Hepatocyte (in vitro differentiated cells): ENCODE results near the gene CCL18. TPM values are rescaled to one million over a fixed set of nuclear protein-coding genes. Genes with fewer than 3 reads are reported as not detected.
"Not testable (repeated sequence)": the region's sequence is repeated elsewhere in the genome, so short reads cannot be mapped to it uniquely, and the experiment has no call there.

Experiments
- DNase-seq: peaks from one replicate; pipeline ENCODE4 v3.0.0-alpha.2; 2016; ENCODE audit warnings: low spot score
- H2AFZ ChIP-seq: fragments of 200-600 bp; sonication (generic); 2 replicates; pipeline ENCODE4 v1.6.0; 2016; ENCODE audit warnings: antibody characterized with exemption, mild to moderate bottlenecking
- H3K27ac ChIP-seq: fragments of 200-600 bp; sonication (generic); 2 replicates; pipeline ENCODE4 v1.5.1; 2016; ENCODE audit warnings: mild to moderate bottlenecking
- H3K27me3 ChIP-seq: fragments of 200-600 bp; sonication (generic); 2 replicates; pipeline ENCODE4 v1.6.1; 2016
- H3K36me3 ChIP-seq: fragments of 200-600 bp; sonication (generic); replicated peaks from 2 replicates; pipeline ENCODE4 v1.5.1; 2016; ENCODE audit warnings: low read depth; ENCODE audit not compliant: insufficient read depth
- H3K4me1 ChIP-seq: fragments of 200-600 bp; sonication (generic); 2 replicates; pipeline ENCODE4 v1.5.1; 2016; ENCODE audit warnings: mild to moderate bottlenecking, moderate library complexity; ENCODE audit not compliant: insufficient read depth
- H3K4me2 ChIP-seq: fragments of 200-600 bp; sonication (generic); 2 replicates; pipeline ENCODE4 v1.6.0; 2016
- H3K4me3 ChIP-seq: fragments of 200-600 bp; sonication (generic); 2 replicates; pipeline ENCODE4 v1.5.1; 2016; ENCODE audit warnings: mild to moderate bottlenecking
- H3K79me2 ChIP-seq: fragments of 200-600 bp; sonication (generic); 2 replicates; pipeline ENCODE4 v1.6.0; 2017; ENCODE audit warnings: mild to moderate bottlenecking
- H3K9me2 ChIP-seq: fragments of 200-600 bp; sonication (generic); replicated peaks from 2 replicates; pipeline ENCODE4 v1.6.0; 2017; ENCODE audit warnings: mild to moderate bottlenecking; ENCODE audit not compliant: insufficient read depth
- H3K9me3 ChIP-seq: fragments of 200-600 bp; sonication (generic); 2 replicates; pipeline ENCODE4 v1.5.1; 2016; ENCODE audit warnings: low read depth, mild to moderate bottlenecking
- H4K20me1 ChIP-seq: fragments of 200-600 bp; sonication (generic); 2 replicates; pipeline ENCODE4 v1.6.0; 2016; ENCODE audit warnings: mild to moderate bottlenecking; ENCODE audit not compliant: insufficient read depth, poor library complexity, severe bottlenecking
- EZH2 ChIP-seq: fragments of 200-600 bp; sonication (generic); IDR thresholded peaks from 2 replicates; pipeline ENCODE4 v1.6.1; 2016; ENCODE audit warnings: antibody characterized with exemption, mild to moderate bottlenecking, borderline replicate concordance
- EZH2phosphoT487 ChIP-seq: fragments of 200-600 bp; sonication (generic); IDR thresholded peaks from one replicate; pipeline ENCODE4 v1.6.1; 2018; ENCODE audit warnings: antibody characterized with exemption, mild to moderate bottlenecking, low read depth, moderate library complexity; ENCODE audit not compliant: unreplicated experiment, severe bottlenecking
- WGBS: methylation state at CpG from one replicate; pipeline ENCODE4 v1.1.6; 2016; ENCODE audit warnings: low lambda C conversion rate; ENCODE audit errors: missing lambda C conversion rate; 5-methylcytosine and 5-hydroxymethylcytosine counted together
- polyA plus RNA-seq: library from polyadenylated mRNA; unstranded; fragments of >200 nt; fragmentation: Nextera tagmentation; extraction: Ambion mirVana; gene quantifications from 2 replicates; pipeline ENCODE4 v1.2.1, GENCODE V29; 2016
- total RNA-seq: library from RNA; depleted of rRNA; stranded (reverse); fragments of >200 nt; gene quantifications from 2 replicates; pipeline ENCODE4 v1.2.3, GENCODE V29; 2014
- TF ChIP-seq, protein P1 (sequence below): fragments of 200-600 bp; sonication (generic); IDR thresholded peaks from 2 replicates; pipeline ENCODE4 v1.5.1; 2016; ENCODE audit warnings: antibody characterized with exemption, mild to moderate bottlenecking; ENCODE audit not compliant: poor library complexity

Gene CCL18
- total and polyA plus RNA-seq, 2 experiments from 2014 or later, result 3.6 to 10.2 TPM

DNA sequence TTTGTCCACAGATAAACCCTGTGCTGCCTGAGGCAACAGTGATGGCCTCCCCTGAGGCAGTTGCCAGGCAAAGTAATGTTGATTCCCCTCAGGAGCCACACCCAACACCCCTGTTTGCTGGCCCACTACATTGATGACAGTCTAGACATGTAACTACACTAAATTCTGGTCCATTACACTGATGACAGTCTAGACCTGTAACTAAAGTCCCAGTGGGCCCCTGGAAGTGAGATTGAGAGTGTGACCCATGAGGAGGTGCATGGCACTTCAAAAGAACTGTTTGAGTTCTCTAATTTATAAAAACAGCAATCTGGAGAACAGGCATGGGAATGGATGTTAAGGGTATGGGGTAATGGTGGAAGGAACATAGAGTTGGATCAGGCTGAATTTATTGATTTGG lies 48.5 kb downstream of the CCL18 start:
- H3K36me3 ChIP-seq, result no peaks in the 10 kb centered on the region
- no peak overlapping the region for H3K27ac ChIP-seq
- H3K4me1 ChIP-seq, result no peaks in the 10 kb centered on the region
- no peaks in the 10 kb centered on the region for H3K27me3 ChIP-seq
- H3K79me2 ChIP-seq, result no peaks in the 10 kb centered on the region
- H3K9me3 ChIP-seq, result no peaks in the 10 kb centered on the region
- H3K4me3 ChIP-seq, result no peak overlapping the region
- H3K4me2 ChIP-seq, result no peak overlapping the region
- no peak overlapping the region for H2AFZ ChIP-seq
- no peak for DNase-seq
- H3K9me2 ChIP-seq, result no peaks in the 10 kb centered on the region
- H4K20me1 ChIP-seq, result no peaks in the 10 kb centered on the region
- TF ChIP-seq, protein P1, sequence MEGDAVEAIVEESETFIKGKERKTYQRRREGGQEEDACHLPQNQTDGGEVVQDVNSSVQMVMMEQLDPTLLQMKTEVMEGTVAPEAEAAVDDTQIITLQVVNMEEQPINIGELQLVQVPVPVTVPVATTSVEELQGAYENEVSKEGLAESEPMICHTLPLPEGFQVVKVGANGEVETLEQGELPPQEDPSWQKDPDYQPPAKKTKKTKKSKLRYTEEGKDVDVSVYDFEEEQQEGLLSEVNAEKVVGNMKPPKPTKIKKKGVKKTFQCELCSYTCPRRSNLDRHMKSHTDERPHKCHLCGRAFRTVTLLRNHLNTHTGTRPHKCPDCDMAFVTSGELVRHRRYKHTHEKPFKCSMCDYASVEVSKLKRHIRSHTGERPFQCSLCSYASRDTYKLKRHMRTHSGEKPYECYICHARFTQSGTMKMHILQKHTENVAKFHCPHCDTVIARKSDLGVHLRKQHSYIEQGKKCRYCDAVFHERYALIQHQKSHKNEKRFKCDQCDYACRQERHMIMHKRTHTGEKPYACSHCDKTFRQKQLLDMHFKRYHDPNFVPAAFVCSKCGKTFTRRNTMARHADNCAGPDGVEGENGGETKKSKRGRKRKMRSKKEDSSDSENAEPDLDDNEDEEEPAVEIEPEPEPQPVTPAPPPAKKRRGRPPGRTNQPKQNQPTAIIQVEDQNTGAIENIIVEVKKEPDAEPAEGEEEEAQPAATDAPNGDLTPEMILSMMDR, result no peak
- TF ChIP-seq EZH2phosphoT487, result no peak
- TF ChIP-seq EZH2, result no peak

DNA sequence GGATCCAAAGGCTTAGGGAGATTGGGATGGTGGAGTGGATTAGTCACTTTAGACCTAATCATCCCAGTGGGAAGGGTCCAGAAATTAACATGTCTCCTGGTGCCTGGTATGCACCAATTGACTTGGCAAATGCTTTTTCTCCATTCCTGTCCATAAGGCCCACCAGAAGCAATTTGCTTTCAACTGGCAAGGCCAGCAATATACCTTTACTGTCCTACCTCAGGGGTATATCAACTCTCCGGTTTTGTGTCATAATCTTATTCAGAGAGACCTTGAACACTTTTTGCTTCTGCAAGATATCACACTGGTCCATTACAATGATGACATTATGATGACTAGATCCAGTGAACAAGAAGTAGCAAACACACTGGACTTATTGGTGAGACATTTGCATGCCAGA lies 49.1 kb downstream of the CCL18 start:
- not testable (repeated sequence) for H3K4me3 ChIP-seq, H2AFZ ChIP-seq, H3K79me2 ChIP-seq, H3K4me2 ChIP-seq, H3K9me2 ChIP-seq, H3K4me1 ChIP-seq, H3K36me3 ChIP-seq, H4K20me1 ChIP-seq, H3K27me3 ChIP-seq, H3K9me3 ChIP-seq, H3K27ac ChIP-seq, DNase-seq
- 81% methylated on average over 1 of the region's 1 CpG for WGBS

DNA sequence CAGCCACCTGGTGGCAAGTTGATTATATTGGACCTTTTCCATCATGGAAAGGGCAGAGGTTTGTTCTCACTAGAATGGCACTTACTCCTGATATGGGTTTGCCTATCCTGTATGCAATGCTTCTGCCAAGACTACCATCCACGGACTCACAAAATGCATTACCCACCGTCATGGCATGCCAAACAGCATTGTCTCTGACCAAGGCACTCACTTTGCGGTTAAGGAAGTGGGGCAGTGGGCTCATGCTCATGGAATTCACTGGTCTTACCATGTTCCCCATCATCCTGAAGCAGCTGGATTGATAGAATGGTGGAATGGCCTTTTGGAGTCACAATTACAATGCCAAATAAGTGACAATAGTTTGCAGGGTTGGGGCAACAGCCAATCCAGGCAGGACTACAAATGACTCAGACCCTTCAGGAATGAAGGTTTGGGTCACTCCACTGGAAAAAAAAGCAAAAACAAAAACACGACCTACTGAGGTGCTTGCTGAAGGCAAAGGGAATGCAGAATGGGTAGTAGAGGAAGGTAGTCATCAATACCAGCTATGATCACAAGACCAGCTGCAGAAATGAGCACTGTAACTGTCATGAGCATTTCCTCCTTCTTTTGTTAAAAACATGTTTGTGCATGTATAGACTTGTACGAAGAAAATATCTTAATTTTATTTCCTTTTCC lies 51.0 kb downstream of the CCL18 start:
- not testable (repeated sequence) for H3K4me1 ChIP-seq, H3K79me2 ChIP-seq, H3K27ac ChIP-seq, H3K27me3 ChIP-seq, H3K4me2 ChIP-seq, H3K9me2 ChIP-seq, H2AFZ ChIP-seq, H3K4me3 ChIP-seq, H3K36me3 ChIP-seq, H4K20me1 ChIP-seq, DNase-seq, H3K9me3 ChIP-seq
- WGBS, result 87% methylated on average over 5 of the region's 5 CpGs

DNA sequence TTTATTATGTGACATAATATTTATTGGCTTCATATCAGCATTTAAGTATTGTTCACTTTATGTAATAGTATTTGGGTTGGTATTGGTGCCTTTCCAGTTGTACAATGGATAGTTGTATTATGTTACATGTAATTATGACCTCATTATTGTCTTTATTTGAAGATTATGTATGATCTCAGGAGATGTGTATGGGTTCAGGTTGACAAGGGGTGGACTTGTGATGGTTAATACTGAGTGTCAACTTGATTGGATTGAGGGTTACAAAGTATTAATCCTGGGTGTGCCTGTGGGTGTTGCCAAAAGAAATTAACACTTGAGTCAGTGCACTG lies 51.5 kb downstream of the CCL18 start:
- not testable (repeated sequence) for DNase-seq, H3K79me2 ChIP-seq, H4K20me1 ChIP-seq, H3K4me1 ChIP-seq, H3K9me3 ChIP-seq, H3K4me2 ChIP-seq, H3K36me3 ChIP-seq, H3K9me2 ChIP-seq, H3K27ac ChIP-seq, H3K27me3 ChIP-seq, H3K4me3 ChIP-seq, H2AFZ ChIP-seq

DNA sequence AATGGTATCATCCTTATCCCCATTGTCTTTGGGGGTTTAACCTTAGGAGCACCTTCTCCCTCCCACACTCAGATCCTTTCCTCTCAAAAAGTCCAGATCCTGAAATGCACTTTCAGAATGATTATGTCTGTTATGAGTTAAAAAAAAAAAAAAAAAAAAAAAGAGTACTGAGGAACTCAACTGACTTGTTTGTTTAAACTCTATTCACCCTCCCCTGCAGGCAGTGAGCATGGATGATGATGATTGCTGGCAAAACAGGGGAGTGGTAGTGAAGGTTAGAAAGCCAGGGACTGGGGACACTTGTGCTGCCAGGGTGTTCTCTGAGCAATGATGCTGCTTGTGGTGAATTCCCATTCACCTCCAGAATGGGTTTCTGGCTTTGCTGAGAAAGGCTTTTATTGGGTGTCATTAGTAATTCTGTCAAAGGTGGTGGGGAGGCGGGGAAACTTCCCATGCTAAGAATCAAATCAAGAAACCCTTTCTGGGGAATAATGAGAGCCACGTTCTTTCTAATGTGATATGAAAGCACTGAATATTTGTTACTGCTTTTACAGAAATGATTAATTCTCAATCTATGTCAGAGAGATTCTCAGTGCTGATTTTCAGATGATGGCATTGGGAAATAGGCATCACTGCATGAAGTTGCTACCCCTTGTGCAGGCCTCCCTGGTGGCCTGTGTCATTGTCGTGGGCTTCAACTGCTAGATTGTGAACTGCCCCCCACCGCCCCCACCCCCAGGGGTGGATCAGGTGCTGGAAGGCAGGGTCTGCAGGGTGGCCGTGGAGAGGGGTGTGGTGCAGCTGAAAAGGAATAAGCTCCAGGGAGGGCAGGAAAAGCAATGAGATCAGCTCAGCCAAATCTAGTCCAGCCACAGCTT lies 53.7 kb downstream of the CCL18 start:
- Histone ChIP-seq H3K4me3 (no peak overlapping the region), H4K20me1 (no peaks in the 10 kb centered on the region), H2AFZ (no peak overlapping the region), H3K9me3 (no peaks in the 10 kb centered on the region), H3K27ac (no peak overlapping the region), H3K9me2 (no peaks in the 10 kb centered on the region), H3K27me3 (no peaks in the 10 kb centered on the region), H3K79me2 (no peaks in the 10 kb centered on the region), H3K36me3 (no peaks in the 10 kb centered on the region), H3K4me2 (no peak overlapping the region), H3K4me1 (no peaks in the 10 kb centered on the region)
- no peak for DNase-seq
- TF ChIP-seq EZH2phosphoT487, result no peak
- TF ChIP-seq EZH2, result no peak
- TF ChIP-seq, protein P1, result no peak
- 36% methylated on average over 5 of the region's 5 CpGs for WGBS
